Fibroblast of peridontal ligament (primary cell): ENCODE data around the gene ARHGEF10L.
"Not testable (repeated sequence)": the region's sequence is repeated elsewhere in the genome, so short reads cannot be mapped to it uniquely, and the experiment has no call there.

ENCODE experiments used
- DNase-seq: peaks from one replicate; pipeline ENCODE4 v3.0.0-alpha.2; 2010; ENCODE audit errors: extremely low read depth

The ARHGEF10L gene

DNA sequence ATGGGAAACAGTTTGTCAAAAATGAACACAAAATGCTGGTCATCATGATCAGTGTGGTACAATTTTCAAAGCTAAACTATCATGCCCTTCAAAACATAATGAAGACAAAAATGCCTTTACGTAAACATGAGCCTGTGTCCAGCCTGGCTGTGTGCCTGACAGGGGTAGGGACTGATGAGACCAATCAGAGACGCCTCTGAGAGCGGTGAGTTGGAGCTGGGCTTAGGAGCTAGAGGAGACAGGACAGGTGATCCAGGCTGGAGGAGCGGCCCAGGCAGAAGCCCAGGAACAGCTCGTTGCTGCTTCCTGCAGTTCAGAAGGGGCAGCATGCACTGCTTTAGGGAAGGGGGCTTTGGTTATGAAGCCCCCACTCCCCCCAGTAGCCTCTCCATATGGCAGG lies 70.0 kb downstream of the ARHGEF10L start:
- no peak for DNase-seq

DNA sequence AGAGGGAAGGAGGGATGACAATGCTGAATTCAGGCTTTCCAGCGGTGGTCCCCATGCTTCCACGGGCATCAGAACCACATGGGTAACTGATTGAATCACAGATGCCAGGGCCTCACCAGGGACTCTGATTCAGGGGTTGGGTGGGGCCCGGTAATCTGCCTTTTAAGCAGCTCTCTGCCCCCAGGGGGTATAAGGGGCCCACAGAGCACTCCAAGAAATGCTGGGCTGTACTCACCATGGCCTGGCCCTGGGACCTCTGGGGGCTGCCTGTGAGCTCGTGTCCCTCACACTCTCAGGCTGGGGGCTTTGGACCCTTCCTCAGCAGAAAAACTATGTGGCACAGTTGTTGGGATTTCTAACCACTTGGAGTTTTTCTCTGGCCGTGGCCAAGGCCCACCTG lies 70.6 kb downstream of the ARHGEF10L start:
- no peak for DNase-seq

DNA sequence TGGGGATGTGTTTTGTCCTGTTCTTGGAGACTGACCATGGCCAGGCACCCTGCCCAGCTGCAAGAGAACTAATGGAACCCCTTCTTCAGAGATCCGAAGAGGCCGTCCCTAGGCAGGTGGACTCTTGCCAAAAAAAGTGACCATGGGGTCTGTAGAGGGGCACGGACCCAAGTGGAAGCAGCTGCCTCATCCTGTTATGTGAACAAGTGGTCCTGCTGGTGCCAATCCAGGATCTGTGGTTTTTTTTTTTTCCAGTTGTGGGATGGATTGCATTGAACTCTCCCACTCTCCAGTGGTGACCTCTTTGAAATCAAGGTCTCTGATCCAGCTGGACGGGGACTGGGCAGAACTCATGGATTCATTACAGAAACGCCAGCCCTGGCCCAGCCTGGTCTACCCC lies 71.2 kb downstream of the ARHGEF10L start:
- DNase-seq = no peak

DNA sequence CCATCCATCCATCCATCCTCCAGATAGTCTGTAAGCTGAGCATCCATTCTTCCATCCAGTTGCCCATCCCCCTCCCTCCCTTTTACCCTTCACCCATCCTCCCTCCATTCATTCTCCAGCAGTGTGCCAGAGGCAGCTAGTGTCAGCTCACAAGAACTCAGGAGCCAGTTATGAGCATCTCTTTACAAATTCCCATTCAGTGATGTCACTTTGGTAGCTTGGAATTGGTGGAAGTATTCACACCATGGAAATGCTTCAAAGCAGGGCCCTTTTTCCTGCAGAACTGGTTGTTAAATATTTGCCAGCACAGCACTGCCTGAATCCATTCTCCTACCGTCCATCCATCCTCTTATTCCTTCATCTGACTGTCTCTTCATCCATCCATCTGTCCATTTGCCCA lies 72.5 kb downstream of the ARHGEF10L start:
- peak; percentile 35 for DNase-seq

DNA sequence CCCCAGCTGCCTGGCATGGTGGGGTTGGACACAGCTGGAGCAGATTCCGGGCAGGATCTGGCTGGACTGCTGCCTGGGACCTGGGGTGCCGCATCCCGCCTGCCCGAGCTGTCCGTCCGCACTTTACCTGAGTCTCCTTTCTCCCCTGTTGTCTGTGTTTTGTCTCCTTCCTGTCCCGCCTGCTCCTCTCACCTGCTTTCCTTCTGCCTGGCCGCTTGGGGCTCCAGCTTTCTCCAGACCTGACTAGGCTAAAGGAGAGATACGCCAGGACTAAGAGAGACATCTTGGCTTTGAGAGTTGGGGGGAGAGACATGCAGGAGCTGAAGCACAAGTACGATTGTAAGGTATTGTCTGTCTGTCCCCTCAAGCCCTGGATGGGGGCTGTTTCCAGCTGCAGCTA lies 73.3 kb downstream of the ARHGEF10L start:
- no peak for DNase-seq

DNA sequence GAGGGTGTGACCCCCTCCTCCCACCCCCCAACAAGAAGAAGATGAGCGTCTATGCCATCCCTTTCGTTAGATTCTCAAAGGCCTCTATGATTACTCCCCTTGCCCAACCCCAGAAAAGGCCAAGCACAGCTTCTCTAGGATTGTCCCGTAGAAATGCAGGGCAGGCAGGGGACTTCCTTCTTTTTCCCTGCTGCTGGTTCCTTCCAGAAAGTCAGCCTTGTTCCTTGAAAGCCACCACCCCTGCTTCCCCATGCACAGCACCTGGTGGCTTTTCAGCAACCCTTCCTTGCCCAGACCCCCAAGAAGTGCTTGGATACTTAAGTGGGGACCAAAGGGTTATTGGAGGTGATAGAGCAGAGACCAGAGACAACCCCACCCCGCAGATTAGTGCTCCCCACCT lies 75.1 kb downstream of the ARHGEF10L start:
- no peak for DNase-seq

DNA sequence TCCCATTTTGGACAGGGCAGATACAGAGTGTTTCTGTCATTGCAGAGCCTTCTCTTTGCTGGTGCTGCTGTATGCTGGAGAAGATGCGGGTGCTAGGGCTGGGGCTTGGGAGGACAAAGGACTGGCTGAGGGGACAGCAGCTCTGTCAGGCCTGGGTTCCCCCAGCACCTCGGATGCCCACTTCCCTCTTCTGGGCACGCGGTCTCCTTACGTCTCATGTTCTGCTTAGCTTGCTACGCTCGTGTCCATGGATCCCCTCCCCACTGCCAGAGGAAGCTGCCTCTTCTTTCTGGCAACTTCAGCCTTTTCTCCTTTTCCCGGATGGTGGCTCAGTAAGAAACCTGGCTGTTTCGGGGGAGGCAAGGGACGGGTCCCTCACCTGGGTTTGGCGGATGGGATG lies 75.7 kb downstream of the ARHGEF10L start:
- DNase-seq = no peak

DNA sequence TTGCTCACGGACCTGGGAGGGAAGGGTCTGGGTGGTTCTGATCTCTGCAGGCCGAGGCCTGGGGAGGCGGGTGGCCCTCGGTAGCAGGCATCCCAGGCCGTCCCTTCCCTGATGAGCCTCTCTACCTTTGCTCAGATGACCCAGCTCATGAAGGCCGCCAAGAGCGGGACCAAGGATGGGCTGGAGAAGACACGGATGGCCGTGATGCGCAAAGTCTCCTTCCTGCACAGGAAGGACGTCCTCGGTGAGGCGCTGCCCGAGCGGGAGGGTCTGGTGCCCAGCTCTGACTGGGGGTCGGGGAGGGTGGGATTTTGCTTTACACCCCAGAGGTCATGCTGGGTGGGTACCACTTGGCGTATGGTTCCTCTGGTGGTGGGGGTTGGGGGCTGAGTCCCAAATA lies 76.5 kb downstream of the ARHGEF10L start:
- DNase-seq = no peak

DNA sequence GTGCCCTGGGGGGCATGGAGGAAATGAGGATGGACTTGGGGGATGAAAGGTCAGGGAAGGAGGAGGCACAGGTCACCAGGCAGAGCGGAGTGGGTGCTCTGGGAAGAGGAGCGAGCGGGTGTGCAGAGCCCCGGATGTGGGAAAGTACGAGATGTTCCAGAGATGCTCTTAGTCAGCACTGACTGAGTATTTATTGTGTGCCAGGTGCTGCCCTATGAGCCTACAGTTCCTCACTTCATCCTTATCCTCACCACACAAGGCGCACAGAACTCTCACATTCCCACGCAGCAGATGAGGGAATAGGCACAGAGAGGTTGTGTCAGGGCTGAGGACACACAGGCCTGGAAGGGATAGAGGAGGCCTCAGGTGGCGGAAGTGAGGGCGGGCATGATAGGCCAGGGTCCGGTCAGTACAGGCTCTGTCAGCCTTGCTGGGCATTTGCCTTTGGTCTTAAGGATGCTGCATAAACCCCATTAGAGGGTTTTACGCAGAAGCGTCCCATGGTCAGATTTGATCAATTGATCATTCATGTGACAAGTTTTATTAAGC lies 77.3 kb downstream of the ARHGEF10L start:
- DNase-seq = no peak

DNA sequence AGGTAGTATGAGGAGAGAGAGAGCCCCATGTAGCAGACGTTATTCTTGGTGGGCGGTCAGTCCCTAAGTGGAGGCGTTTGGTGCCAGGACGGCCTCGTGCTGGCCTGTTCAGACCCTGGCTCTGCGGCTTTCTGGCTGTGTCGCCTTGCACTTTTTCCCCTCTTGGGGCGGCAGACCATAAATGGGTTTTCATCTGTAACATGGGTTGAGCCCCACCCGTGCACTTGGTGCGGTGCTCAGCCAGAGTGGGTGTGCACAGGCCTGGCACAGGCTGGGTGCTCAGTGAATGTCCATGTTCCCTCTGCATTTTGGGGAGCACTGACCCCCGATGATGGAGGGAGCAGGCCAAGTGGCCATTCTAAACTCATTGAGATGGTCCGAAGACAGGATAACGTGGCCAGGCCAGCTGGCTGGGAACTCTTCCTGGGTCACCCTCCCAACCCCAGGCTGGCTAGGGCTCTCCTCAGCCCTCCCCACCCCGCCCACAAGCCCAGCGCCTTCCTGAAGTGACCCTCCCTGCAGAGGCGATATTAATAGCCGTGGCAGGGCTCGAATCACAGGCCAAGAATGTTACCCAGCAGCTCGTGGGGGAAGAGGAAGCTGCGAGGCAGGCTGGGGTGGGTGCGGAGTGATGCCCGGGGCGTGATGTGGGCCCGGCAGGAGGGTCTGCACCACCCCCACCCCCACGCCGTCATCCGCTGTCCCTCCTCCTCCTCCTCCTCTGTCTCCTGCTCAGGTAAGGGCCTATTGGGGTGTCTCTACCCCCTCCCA lies 78.5 kb downstream of the ARHGEF10L start:
- DNase-seq = no peak

DNA sequence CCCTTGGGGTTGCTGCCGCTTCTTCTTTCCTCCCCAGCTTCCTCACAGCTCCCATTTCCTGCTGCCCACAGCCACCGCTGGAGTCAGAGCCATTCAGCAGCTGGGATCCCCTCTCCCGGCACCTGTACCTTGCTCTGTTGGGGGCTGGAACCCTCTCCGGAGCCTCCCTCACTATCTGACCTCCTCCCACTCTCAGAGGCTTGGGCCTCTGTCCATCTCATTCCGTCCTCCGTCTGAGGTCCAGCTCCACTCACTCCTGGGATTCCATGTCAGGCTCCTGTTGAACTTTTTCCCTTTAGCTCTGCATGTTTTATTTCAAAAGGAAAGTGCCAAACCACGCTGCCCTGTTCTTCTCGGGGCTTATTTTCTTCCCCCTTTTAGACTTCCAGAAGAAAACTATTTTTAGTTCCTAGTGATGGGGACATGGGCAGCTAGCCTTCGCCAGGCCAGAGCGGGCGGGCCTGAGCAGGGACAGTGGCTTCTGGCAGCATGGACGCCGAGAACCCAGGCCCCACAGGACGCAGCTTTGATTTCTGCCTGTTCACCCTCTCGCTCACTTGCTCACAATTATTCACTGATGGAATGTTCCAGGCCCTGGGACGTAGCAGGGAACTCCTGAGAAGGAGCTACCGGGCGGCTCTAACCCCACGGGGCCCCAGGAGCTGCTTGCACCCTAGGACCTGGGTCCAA lies 79.2 kb downstream of the ARHGEF10L start:
- DNase-seq = no peak

DNA sequence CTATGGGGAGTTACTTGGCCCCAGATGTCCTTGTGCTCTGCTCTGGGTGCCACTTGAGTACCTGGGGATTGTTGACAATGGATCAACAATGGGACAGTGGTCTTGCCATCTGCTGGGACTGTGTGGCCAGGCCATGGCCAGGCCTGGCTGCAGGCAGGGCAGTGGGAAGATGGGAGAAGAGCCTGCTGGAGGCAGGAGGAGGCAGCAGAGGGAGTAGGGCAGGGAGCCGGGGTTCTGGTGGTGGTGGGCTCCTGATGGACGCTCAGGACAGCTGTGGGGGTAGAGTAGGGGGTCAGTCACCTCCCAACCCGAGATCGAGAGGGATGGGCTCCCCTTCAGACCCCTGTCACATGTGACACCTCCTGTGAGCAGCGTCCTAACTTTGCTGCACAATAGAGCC lies 81.0 kb downstream of the ARHGEF10L start:
- no peak for DNase-seq

DNA sequence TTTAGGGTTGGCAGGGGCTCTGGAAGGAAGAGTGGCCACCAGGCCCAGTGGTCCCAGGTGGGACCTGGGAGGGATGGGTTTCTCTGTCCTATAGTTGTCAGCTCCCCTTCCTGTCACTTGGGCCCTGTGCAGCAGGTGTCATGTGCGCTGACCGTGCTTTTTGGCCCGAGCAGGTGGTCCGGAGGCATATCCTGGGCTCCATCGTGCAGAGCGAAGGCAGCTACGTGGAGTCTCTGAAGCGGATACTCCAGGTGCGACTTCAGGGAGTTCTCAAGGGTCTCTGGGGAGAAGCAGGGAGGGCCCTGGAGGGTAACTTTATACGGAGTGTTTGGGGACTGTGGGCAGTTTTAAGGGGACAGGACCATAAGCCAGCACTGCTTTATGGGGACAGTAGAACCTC lies 82.2 kb downstream of the ARHGEF10L start:
- no peak for DNase-seq

DNA sequence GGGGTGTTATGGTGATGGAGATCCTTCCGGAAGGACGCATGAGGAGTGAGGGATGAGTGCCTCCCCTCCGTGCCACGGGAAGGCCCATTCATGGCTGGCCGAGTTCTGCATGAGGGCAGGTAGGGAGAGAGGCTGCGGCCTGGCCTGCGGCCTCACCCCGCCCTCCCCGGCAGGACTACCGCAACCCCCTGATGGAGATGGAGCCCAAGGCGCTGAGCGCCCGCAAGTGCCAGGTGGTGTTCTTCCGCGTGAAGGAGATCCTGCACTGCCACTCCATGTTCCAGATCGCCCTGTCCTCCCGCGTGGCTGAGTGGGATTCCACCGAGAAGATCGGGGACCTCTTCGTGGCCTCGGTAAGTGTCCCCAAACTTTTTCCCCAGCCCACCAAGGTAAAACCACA lies 83.3 kb downstream of the ARHGEF10L start:
- no peak for DNase-seq

DNA sequence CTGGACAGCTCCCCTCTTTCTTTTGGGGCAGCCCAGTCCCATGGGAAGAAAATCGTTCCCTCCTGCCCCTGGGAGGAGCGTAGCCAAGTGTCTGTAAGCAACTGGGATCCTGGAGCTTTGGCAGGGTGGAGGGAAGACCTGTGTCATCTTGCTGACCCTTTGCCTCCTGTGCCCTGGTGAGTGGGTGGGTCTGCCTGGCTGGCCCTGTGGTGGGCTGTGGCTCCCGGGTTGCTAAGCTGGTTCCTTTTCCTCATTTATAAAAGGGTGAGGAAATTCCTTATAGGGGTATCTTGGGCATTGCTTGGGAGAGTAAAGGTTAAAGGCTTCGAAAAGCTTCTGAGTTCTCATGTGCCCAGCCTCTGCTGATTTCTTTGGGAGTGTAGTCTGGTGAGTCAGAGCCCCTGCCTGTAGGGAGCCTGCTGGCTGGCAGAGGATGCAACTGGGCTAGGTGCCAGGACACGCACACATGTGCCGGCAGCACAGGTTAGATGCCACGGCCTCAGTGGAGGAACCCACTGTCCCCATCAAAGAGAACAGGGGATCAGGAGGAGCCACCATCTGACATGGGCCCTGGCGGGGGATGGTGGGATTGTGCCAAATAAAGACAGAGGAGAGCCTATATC lies 85.2 kb downstream of the ARHGEF10L start:
- peak; percentile 44 for DNase-seq

DNA sequence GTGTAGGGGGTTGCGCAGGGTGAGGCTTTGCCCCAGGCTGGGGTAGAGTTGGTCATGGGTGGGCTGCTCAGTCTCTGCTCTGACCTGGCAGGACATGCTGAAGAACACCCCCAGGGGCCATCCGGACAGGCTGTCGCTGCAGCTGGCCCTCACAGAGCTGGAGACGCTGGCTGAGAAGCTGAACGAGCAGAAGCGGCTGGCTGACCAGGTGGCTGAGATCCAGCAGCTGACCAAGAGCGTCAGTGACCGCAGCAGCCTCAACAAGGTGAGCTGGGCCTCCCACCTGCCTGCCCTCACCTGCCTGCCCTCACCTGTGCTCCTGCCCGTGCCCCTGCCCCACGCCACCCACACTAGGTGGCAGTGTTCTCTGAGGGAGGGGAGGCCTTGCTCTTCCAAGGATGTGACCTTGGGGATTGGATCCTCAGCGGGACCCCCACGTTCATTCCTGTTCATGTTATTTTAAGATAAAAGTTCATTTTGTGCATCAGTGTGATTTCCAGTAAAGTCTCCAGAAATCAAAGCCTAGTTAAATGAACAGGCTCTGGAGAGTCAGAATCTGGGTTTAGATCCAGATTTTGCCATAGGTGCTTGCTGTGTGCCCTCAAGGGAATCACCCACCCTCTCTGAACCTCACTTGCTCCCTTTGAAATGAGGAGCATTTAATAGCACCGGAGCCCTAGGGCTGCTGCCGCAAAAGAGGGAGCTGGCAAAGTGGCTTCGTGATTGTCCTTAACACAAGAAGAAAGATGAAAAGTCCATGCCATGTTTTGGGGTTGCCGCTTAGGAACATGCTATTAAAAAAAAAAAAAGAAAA lies 87.9 kb downstream of the ARHGEF10L start:
- DNase-seq = no peak

DNA sequence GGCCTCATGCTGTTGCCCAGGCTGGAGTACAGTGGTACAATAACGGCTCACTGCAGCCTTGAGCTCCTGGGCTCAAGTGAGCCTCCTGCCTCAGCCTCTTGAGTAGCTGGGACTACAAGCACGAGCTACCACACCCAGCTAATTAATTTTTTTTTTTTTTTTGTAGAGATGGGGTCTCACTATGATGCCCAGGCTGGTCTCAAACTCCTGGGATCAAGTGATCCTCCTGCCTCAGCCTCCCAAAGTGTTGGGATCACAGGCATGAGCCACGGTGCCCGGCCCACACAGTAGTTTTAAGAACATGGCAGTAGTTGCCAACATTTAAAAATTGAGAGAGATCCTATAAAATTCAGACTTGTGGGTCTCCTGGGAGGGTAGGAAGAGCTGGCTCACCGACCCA lies 89.5 kb downstream of the ARHGEF10L start:
- not testable (repeated sequence) for DNase-seq

DNA sequence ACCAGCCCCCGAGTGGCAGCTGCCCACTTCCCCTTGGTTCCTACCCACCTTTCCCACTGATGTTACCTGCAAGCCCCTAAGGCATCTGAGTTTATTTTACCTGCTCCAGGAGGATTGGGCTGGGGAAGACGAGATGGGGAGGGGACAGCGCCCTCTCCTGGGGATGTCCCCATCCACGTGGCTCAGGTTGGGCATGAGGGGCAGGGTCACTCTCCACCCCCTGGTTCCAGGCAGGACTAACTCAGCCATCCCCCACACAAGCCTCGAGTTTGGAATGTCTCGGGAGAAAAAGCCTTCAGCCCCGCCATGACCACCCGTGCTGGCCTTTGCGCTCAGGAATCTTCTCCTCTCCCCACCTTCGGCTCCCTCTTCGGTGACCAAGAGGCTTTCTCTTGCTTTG lies 90.0 kb downstream of the ARHGEF10L start:
- DNase-seq = no peak

DNA sequence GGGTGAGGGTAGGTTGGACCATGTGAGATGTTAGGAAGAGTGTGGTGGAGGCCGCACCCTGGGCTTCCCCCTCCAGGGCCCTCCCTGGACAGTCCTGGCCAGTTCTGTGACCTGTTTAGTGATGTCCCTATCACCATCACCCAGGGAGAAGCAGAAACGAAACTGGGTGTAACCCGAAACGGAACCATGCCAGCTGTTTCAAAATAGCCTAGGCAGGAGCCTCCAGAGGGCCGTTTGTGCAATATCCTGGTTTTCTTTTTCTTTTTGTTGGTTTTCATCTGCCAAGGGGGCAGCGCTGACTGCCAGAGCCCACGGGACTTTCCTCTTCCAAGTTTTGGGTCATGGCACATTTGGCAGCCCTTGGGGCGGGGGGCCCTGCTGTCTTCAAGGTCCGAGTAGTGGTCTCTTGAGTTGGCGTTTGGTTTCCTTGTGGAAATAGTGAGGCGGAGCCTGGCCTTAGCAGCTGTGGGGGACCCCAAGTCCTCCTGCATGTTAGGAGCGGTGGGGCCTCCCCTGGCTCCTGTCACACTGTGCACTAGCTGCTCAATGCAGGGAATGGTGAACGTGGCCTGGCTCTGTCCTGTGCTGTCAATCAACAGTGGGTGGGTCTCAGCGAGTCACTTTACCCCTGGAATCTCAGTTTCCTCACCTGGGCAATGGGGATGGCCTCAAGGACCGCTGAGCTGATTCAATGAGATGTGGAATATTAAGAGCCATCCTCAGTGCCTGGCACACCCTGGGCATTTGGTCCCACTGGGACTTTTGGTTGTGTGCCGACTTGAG lies 90.7 kb downstream of the ARHGEF10L start:
- DNase-seq = peak; percentile 69

DNA sequence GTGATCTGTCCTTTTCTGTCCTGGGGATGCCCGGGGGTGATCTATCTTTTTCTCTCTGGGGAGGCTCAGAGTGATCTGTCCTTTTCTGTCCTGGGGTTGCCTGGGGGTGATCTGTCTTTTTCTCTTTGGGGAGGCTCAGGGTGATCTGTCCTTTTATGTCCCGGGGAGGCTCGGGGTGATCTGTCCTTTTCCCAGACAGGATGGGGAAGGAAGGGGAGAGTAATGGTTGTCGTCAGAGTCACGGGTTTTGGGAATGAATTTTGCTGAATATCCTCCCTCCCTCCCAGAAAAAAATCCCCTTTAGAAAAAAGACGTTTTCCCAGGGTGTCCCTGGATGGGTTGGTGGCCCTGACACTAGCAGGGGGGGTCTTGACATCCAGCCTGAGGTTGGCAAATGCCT lies 91.5 kb downstream of the ARHGEF10L start:
- no peak for DNase-seq

DNA sequence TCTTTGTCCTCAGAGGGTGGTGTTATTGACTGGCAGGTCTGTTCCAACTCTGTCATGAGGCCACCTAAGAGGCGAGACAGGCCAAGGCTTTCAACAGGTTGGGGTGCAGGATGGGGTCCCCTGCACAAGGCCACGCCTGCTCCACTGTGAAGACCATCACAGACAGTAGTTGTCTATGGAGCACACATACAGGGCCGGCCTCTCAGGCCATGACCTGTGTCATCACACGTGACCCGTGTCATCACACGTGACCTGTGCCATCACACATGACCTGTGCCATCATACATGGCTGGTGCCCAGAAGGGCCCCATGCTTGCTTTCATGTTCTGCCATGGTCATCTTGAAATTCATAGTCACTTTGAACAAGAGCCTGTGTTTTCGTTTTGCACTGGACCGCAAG lies 91.9 kb downstream of the ARHGEF10L start:
- DNase-seq = no peak
